Measurements from ENCODE around the gene PSMD13.

Gene PSMD13

DNA sequence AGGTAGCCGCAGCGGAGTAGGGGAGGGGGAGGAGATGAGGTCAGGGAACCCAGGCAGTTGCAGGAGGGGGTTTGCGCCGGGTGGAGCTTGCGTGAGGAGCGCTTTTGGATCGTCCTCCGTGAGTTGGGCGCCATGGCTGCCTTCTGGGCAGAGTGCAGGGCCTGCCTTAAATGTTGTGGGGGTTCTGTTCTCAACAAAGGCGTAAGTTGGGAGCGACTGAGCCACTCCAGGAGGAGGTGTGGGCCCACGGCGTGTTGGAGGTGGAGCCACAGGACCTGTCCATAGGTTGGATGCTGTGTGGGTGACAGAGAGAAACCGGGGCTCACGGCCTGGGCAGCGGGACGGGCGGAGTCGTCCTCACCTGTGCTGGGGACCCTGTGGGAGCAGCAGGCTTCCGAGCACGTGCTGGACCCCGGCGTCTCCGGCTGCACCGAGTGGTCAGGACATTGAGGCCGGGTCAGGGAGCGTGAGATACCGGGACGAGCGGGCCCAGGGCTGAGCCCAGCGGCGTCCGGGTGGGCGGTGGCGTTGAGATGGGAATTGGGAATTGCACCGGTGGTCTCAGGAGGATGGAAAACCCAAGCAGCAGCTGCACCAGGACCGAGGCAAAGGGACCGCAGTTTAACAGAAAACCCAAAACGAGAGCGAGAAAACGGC, 51.2 kb downstream of the PSMD13 start:
- TF ChIP-seq ZFX (IDR thresholded peaks at IDR 0.05): no peak
- TF ChIP-seq, protein P1, sequence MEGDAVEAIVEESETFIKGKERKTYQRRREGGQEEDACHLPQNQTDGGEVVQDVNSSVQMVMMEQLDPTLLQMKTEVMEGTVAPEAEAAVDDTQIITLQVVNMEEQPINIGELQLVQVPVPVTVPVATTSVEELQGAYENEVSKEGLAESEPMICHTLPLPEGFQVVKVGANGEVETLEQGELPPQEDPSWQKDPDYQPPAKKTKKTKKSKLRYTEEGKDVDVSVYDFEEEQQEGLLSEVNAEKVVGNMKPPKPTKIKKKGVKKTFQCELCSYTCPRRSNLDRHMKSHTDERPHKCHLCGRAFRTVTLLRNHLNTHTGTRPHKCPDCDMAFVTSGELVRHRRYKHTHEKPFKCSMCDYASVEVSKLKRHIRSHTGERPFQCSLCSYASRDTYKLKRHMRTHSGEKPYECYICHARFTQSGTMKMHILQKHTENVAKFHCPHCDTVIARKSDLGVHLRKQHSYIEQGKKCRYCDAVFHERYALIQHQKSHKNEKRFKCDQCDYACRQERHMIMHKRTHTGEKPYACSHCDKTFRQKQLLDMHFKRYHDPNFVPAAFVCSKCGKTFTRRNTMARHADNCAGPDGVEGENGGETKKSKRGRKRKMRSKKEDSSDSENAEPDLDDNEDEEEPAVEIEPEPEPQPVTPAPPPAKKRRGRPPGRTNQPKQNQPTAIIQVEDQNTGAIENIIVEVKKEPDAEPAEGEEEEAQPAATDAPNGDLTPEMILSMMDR (conservative IDR thresholded peaks at IDR 0.05): no peak
- H3K27ac ChIP-seq: peak overlapping the region; percentile 47; the same call in 1 of the 2 replicates

DNA sequence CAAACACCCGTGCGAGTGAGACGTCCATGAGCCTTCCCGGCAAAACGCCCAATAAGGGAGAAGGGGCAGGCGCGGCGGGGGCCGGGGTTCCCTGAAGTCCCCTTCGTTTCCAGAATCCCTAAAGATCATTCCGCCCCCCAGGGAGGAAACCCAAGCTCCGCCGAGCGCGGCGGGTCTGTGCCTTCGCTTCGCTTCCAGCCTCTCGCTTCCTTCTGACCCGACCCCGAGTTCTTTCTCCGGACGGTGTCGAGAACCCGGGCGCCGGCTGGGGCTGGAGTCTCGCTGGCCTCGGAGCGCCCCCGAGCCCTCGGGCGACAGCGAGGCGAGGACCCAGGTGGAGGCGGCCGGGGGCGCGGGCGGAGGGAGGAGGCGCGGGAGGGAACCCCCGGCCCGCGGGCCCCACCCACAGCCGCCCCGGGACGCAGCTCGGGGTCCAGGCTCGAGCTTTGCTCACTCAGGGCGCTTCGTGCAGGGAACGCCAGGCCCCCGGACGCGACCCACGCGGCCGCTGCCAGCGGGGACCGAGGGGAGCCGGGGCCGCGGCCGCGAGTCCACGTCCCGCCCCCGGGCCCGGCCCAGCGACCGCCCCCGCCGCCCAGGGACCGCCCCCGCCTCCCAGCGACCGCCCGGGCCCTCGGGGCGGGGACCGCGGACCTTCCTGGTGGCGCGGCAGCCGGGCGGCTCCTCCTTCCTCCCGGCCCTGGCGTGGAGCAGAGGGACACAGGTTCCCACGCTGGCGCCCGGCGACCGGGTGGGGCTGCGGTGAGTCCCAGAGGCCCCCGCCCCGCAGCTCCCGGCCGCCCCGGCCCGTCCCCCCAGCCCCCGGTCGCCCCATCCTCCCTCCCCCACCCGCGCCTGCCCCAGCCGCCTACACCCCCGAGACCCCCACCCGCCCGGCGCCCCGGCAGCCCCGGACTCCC, 52.0 kb downstream of the PSMD13 start, which contains the start of gene PGGHG:
TSS of gene PGGHG (plus strand) at position 649 of the 920 bp plus-strand sequence. CDS start 691 bp downstream, outside the sequence.
- TF ChIP-seq ZFX (IDR thresholded peaks at IDR 0.05): no peak
- TF ChIP-seq, protein P1 (conservative IDR thresholded peaks at IDR 0.05): no peak
- H3K27ac ChIP-seq: peak within 1 kb of the TSS; percentile 47

DNA sequence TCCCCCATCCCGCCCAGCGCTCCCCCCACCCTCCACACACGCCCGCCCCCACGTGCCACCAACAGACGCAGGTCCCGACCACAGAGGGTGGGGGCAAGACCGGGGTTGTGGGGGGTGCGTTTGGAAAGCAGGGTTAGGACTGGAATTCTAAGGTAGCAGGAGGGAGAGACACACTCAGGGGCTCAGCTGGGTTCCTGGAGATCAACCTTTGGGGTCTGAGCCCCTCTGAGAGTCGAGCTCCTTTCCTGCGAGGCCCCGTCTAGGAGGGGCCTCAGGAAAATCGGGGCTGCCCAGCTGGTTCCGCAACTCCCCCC, 52.6 kb downstream of the PSMD13 start:
- H3K27ac ChIP-seq: peak overlapping the region; percentile 47
- no peak for TF ChIP-seq ZFX (IDR thresholded peaks at IDR 0.05)

DNA sequence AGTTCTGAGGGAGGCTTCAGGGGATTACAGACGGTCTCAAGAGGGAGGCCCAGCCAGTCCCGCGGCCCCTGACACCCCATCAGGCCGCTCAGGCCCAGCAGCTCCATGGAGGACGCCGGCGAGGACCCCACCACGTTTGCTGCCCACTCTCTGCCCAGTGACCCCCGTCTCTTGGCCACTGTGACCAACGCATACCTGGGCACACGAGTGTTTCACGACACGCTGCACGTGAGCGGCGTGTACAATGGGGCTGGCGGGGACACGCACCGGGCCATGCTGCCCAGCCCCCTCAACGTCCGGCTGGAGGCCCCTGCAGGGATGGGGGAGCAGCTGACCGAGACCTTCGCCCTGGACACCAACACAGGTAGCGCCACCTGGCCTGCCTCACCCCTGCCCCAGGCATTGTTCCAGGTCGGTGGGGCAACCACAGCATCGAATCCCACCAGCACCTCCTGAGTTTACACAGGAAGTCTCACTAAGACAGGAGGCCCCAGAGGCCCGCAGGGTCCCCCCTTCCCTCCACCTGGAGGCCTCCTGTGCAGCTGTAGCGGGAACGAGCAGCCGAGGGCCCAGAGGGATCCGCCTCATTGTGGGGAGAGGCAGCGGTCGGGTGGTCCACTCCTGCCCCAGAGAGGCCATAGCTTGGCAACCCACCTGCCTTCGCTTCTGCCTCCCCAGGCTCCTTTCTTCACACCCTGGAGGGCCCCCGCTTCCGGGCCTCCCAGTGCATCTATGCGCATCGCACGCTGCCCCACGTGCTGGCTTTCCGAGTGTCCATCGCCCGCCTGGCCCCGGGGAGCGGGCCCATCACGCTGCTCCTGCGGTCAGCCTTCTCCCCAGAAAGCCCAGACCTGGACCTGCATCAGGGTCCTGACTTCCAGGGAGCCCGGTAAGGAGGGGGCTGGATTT, 53.2 kb downstream of the PSMD13 start:
- TF ChIP-seq, protein P1 (conservative IDR thresholded peaks at IDR 0.05): no peak
- no peak for TF ChIP-seq ZFX (IDR thresholded peaks at IDR 0.05)

DNA sequence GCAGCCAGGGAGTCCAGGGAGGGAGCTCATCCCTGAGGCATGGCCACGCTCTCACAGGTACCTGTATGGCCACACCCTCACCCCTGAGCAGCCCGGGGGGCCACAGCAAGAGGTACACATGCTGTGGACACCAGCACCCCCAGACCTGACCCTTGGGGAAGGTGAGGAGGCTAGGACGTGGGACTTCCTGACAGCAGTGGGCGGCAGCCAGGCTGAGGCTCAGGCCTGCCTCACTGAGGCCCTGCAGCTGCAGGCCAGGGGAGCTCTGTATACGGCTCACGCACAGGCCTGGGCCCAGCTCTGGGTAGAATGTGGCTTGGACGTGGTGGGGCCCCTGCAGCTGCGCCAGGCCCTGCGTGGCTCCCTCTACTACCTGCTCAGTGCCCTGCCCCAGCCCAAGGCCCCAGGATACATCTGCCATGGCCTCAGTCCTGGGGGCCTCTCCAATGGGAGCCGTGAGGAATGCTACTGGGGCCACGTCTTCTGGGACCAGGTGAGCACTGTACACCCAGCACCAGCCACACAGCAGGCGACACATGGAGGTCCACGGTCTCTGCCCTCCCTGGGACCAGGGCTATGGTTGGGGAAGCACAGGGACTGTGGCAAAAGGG, 54.0 kb downstream of the PSMD13 start:
- TF ChIP-seq ZFX (IDR thresholded peaks at IDR 0.05): no peak
- TF ChIP-seq, protein P1 (conservative IDR thresholded peaks at IDR 0.05): no peak
- H3K27ac ChIP-seq: no peak overlapping the region

More for the DNA sequence above, 53.2 kb downstream of the PSMD13 start:
- H3K27ac ChIP-seq: peak overlapping the region; percentile 47

DNA sequence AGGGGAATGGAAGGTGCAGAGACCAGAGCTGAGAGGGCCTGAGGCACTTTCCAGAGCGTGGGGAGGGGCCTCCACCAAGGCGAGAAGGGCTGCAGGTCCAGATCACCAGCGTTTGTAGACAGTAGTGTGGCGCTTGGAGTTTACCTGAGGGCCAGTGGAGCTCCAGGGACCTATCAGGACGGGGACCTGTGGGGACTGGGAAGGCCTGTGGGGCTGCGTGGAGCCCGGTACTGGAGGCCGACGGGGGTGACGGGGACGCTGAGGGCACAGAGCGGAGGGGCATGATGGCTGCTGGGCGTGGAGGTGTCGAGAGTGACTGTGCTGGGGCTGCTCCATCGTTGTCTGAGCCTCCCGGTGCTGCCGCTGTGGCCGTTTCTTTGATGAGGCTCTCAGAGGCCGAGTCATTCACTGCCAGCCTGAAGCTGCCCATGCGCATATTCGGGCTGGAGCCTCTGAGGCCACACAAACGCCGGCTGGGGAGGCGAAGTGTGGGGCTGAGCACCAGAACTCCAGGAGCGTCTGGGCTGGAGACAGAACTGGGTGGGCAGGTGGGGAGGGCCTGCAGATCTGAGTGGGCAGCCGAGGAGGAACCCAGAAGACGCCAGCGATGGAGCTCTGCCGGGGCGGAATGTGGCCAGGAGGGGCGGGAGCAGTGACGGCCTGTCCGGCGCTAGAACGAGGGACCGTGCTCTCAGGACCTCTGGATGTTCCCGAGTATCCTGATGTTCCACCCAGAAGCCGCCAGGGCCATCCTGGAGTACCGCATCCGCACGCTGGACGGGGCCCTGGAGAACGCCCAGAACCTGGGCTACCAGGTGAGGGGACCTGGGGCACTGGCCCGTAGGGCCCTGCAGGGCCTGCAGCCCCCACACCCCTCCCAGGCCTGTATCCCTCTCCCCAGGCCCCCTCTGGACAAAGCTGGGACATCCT, 54.8 kb downstream of the PSMD13 start:
- TF ChIP-seq ZFX (IDR thresholded peaks at IDR 0.05): no peak
- TF ChIP-seq, protein P1 (conservative IDR thresholded peaks at IDR 0.05): no peak
- no peak overlapping the region for H3K27ac ChIP-seq

All from C4-2B (cell line).